ENCODE measurements around the gene CTXND1.

CTXND1 gene

DNA sequence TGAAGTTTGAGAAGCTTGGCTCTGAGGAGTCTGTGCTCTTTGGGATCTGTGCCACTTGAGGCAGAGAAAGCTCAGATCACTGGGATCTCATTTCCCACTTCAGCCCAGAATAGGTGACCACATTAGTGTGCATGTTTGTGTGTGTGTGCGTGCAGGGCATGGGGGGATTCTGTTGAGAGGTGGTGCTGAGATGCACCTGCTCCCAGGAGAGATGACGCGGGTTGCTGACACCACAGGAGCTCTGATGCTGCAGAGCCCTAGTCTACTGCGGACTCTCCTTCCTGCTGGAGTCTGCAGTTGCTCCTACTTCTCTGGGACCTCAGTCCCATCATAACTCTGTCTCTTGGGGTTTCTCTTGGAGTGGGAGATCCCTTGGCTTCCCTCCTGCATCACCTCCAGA lies 14.7 kb upstream of the CTXND1 start:
- TF ChIP-seq ESRRG (CRISPR knock-in tag; IDR thresholded peaks at IDR 0.05), result no peak

DNA sequence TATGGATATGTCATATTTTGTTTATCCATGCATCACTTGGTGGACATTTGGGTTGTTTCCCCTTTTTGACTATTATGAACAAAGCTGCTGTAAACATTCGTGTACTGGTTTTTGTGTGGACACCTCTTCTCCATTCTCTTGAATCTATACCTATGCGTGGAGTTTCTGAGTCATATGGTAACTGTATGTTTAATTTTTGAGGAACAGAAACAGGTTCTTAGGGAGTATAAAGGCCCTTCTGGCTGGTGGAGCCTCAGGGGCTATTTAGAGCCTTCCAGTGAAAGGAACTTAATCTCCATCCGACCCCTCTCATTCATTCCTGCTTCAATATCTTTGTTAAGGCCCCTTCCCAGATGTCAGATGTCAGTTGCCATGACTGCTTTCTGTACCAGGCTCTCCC lies 14.1 kb upstream of the CTXND1 start:
- ATAC-seq, result no peak
- no peak for TF ChIP-seq OSR1 (CRISPR knock-in tag; IDR thresholded peaks at IDR 0.05)
- TF ChIP-seq TCF4 (CRISPR knock-in tag; IDR thresholded peaks at IDR 0.05; ENCODE audit: borderline replicate concordance), result no peak
- TF ChIP-seq ZNF8 (CRISPR knock-in tag; IDR thresholded peaks at IDR 0.05), result no peak
- TF ChIP-seq TSHZ2 (CRISPR knock-in tag; IDR thresholded peaks at IDR 0.05), result no peak
- TF ChIP-seq PPARA (CRISPR knock-in tag; IDR thresholded peaks at IDR 0.05; ENCODE audit: borderline replicate concordance), result no peak
- no peak for TF ChIP-seq TOX (CRISPR knock-in tag; IDR thresholded peaks at IDR 0.05; ENCODE audit: borderline replicate concordance)
- no peak for TF ChIP-seq ISL1 (CRISPR knock-in tag; IDR thresholded peaks at IDR 0.05)
- TF ChIP-seq, protein P1, sequence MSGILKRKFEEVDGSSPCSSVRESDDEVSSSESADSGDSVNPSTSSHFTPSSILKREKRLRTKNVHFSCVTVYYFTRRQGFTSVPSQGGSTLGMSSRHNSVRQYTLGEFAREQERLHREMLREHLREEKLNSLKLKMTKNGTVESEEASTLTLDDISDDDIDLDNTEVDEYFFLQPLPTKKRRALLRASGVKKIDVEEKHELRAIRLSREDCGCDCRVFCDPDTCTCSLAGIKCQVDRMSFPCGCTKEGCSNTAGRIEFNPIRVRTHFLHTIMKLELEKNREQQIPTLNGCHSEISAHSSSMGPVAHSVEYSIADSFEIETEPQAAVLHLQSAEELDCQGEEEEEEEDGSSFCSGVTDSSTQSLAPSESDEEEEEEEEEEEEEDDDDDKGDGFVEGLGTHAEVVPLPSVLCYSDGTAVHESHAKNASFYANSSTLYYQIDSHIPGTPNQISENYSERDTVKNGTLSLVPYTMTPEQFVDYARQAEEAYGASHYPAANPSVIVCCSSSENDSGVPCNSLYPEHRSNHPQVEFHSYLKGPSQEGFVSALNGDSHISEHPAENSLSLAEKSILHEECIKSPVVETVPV (CRISPR knock-in tag; IDR thresholded peaks at IDR 0.05), result no peak
- TF ChIP-seq, protein P2, sequence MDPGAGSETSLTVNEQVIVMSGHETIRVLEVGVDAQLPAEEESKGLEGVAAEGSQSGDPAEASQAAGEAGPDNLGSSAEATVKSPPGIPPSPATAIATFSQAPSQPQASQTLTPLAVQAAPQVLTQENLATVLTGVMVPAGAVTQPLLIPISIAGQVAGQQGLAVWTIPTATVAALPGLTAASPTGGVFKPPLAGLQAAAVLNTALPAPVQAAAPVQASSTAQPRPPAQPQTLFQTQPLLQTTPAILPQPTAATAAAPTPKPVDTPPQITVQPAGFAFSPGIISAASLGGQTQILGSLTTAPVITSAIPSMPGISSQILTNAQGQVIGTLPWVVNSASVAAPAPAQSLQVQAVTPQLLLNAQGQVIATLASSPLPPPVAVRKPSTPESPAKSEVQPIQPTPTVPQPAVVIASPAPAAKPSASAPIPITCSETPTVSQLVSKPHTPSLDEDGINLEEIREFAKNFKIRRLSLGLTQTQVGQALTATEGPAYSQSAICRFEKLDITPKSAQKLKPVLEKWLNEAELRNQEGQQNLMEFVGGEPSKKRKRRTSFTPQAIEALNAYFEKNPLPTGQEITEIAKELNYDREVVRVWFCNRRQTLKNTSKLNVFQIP (CRISPR knock-in tag; IDR thresholded peaks at IDR 0.05; ENCODE audit: borderline replicate concordance, low read depth), result no peak
- no peak for TF ChIP-seq ARNTL (CRISPR knock-in tag; IDR thresholded peaks at IDR 0.05; ENCODE audit: borderline replicate concordance, low read depth)
- no peak for TF ChIP-seq ZFP30 (CRISPR knock-in tag; IDR thresholded peaks at IDR 0.05)
- TF ChIP-seq, protein P3, sequence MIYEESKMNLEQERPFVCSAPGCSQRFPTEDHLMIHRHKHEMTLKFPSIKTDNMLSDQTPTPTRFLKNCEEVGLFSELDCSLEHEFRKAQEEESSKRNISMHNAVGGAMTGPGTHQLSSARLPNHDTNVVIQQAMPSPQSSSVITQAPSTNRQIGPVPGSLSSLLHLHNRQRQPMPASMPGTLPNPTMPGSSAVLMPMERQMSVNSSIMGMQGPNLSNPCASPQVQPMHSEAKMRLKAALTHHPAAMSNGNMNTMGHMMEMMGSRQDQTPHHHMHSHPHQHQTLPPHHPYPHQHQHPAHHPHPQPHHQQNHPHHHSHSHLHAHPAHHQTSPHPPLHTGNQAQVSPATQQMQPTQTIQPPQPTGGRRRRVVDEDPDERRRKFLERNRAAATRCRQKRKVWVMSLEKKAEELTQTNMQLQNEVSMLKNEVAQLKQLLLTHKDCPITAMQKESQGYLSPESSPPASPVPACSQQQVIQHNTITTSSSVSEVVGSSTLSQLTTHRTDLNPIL (CRISPR knock-in tag; IDR thresholded peaks at IDR 0.05; ENCODE audit: low read depth), result no peak
- TF ChIP-seq ZNF70 (CRISPR knock-in tag; IDR thresholded peaks at IDR 0.05), result no peak
- no peak for TF ChIP-seq ZC3H10 (CRISPR knock-in tag; IDR thresholded peaks at IDR 0.05)
- no peak for TF ChIP-seq PATZ1 (CRISPR knock-in tag; IDR thresholded peaks at IDR 0.05; ENCODE audit: borderline replicate concordance)
- TF ChIP-seq ZNF565 (CRISPR knock-in tag; conservative IDR thresholded peaks at IDR 0.05; ENCODE audit: low read depth), result no peak
- no peak for TF ChIP-seq RARB (CRISPR knock-in tag; IDR thresholded peaks at IDR 0.05)
- no peak for TF ChIP-seq SNAI2 (CRISPR knock-in tag; IDR thresholded peaks at IDR 0.05)
- no peak for TF ChIP-seq BACH2 (CRISPR knock-in tag; IDR thresholded peaks at IDR 0.05; ENCODE audit: borderline replicate concordance)
- no peak for TF ChIP-seq ZFP3 (CRISPR knock-in tag; IDR thresholded peaks at IDR 0.05)

More for the DNA sequence above, 14.7 kb upstream of the CTXND1 start:
- ATAC-seq, result no peak

- no peak for ATAC-seq
Measured at GRCh38 chr15:80265021-80265420, 13.0 kb upstream of the CTXND1 start.

More at GRCh38 chr15:80265021-80265420, 13.0 kb upstream of the CTXND1 start:
- TF ChIP-seq CSDC2 (CRISPR knock-in tag; IDR thresholded peaks at IDR 0.05) (no peak), SNAI2 (CRISPR knock-in tag; IDR thresholded peaks at IDR 0.05) (no peak), ZNF70 (CRISPR knock-in tag; IDR thresholded peaks at IDR 0.05) (no peak), ISL1 (CRISPR knock-in tag; IDR thresholded peaks at IDR 0.05) (no peak), TSHZ2 (CRISPR knock-in tag; IDR thresholded peaks at IDR 0.05) (no peak), ZNF8 (CRISPR knock-in tag; IDR thresholded peaks at IDR 0.05) (no peak), ZFP30 (CRISPR knock-in tag; IDR thresholded peaks at IDR 0.05) (no peak), TOX (CRISPR knock-in tag; IDR thresholded peaks at IDR 0.05; ENCODE audit: borderline replicate concordance) (no peak), ZC3H10 (CRISPR knock-in tag; IDR thresholded peaks at IDR 0.05) (no peak), ARNTL (CRISPR knock-in tag; IDR thresholded peaks at IDR 0.05; ENCODE audit: borderline replicate concordance, low read depth) (no peak)
- TF ChIP-seq, protein P3 (CRISPR knock-in tag; IDR thresholded peaks at IDR 0.05; ENCODE audit: low read depth), result no peak

Measured in SK-N-SH treated with all-trans-retinoic acid at 6 μM for 48 hours (cell line).